Adrenal gland (tissue), 5 donors: ENCODE results near the gene ELL.

ENCODE experiments used
- CTCF ChIP-seq, 6 experiments: fragments of 450-650 bp in 4 of 6; fragments of 200-600 bp in 2 of 6; sonication (generic) in 1 of 6; IDR thresholded peaks; 1 replicate in 5 of 6; 2 replicates in 1 of 6; pipeline versions ENCODE4 v1.5.1 to v1.8.0; 2016 to 2021; ENCODE audit warnings: antibody characterized with exemption in 6 of 6, mild to moderate bottlenecking in 2 of 6, moderate library complexity in 1 of 6
- POLR2A ChIP-seq, 2 donors: fragments of 450-650 bp; IDR thresholded peaks; one replicate each; pipeline ENCODE4 v1.6.1; 2017; ENCODE audit warnings: antibody characterized with exemption in 2 of 2, mild to moderate bottlenecking in 2 of 2, moderate library complexity in 1 of 2
- donor health status: DM: no; HTN: no; CAD: no.

GRCh38 chr19:18450931-18451836 is 70.7 kb downstream of the ELL start:
- TF ChIP-seq CTCF (IDR thresholded peaks at IDR 0.05) (peak; percentile 90 to 99 (median 97)), POLR2A (IDR thresholded peaks at IDR 0.05) (no peak)
